Mucosa of stomach (tissue), 1 donor: ENCODE data around the gene ZSWIM6.

ENCODE experiments used
- H3K27me3 ChIP-seq: one replicate; pipeline ENCODE4 v1.7.0; 2013; ENCODE audit warnings: mild to moderate bottlenecking, low read length; ENCODE audit not compliant: control insufficient read depth, insufficient read depth
- H3K36me3 ChIP-seq: one replicate; pipeline ENCODE4 v1.7.0; 2013; ENCODE audit warnings: low read length; ENCODE audit not compliant: control insufficient read depth, insufficient read depth
- H3K4me1 ChIP-seq: one replicate; pipeline ENCODE4 v1.7.0; 2013; ENCODE audit warnings: mild to moderate bottlenecking, low read length; ENCODE audit not compliant: control insufficient read depth, insufficient read depth
- H3K4me3 ChIP-seq: one replicate; pipeline ENCODE4 v1.7.0; 2013; ENCODE audit warnings: low read length
- H3K9ac ChIP-seq: one replicate; pipeline ENCODE4 v1.7.0; 2013; ENCODE audit warnings: mild to moderate bottlenecking, low read length, moderate library complexity
- H3K9me3 ChIP-seq: one replicate; pipeline ENCODE4 v1.7.0; 2013; ENCODE audit warnings: mild to moderate bottlenecking, low read length, moderate library complexity; ENCODE audit not compliant: control insufficient read depth
- donor health status: Pancreatic carcinoma.

Gene ZSWIM6

DNA sequence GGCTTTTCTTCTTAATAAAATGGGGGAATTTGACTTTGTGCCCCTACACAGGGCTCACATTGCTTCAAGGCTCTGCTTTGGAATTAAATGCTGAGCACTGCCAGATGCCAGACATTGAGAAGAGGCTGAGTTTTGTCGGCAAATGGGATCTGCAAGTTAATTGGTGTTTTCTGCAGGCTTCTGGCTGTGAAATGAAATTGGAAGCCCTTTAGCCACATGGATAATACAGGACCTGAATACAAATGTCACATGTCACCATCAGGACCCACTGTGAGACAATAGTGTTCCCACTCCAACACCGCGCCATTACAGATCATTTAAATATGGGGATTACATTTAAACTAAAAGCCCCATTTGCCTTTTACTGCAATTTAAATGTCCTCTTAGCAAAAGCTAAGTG lies 164.4 kb downstream of the ZSWIM6 start:
- Histone ChIP-seq H3K4me1 (peaks cover 21% of the 10 kb centered on the region), H3K9ac (no peak overlapping the region), H3K4me3 (no peak overlapping the region), H3K9me3 (no peaks in the 10 kb centered on the region), H3K27me3 (no peaks in the 10 kb centered on the region), H3K36me3 (no peaks in the 10 kb centered on the region)

DNA sequence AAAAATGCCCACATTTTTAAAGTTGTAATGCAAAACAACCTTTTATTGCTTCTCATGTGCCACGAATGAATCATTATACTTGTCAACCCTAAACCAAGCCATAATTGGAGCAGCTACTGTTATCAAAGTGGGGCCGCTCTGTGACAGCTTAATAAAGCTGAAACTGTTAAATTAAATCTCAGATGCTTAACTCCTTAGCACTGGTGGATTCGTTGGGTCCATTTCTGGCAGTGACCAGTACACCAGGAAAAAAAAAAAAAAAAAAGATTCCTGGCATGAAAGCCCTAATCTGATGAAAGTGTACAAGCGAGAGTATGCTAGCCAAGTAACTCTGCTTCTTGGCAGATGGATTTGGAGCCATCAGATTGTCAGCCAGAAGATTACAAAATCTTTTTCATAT lies 164.8 kb downstream of the ZSWIM6 start:
- H3K4me3 ChIP-seq = no peak overlapping the region
- no peaks in the 10 kb centered on the region for H3K9me3 ChIP-seq
- peaks cover 21% of the 10 kb centered on the region for H3K4me1 ChIP-seq
- H3K27me3 ChIP-seq = no peaks in the 10 kb centered on the region
- H3K9ac ChIP-seq = no peak overlapping the region
- no peaks in the 10 kb centered on the region for H3K36me3 ChIP-seq

GRCh38 chr5:61498121-61498520 lies 166.1 kb downstream of the ZSWIM6 start:
- H3K36me3 ChIP-seq = no peaks in the 10 kb centered on the region
- no peak overlapping the region for H3K9ac ChIP-seq
- H3K27me3 ChIP-seq = no peaks in the 10 kb centered on the region
- H3K4me1 ChIP-seq = peaks cover 17% of the 10 kb centered on the region
- no peaks in the 10 kb centered on the region for H3K9me3 ChIP-seq
- no peak overlapping the region for H3K4me3 ChIP-seq

- no peaks in the 10 kb centered on the region for H3K27me3 ChIP-seq
- H3K9me3 ChIP-seq = no peaks in the 10 kb centered on the region
- no peaks in the 10 kb centered on the region for H3K36me3 ChIP-seq
- peaks cover 12% of the 10 kb centered on the region for H3K4me1 ChIP-seq
- no peak overlapping the region for H3K9ac ChIP-seq
- H3K4me3 ChIP-seq = no peak overlapping the region
Measured at GRCh38 chr5:61501971-61502370, 169.9 kb downstream of the ZSWIM6 start.

- H3K4me3 ChIP-seq = no peak overlapping the region
Measured at GRCh38 chr5:61504143-61504770, 172.2 kb downstream of the ZSWIM6 start.

GRCh38 chr5:61505281-61505680 lies 173.2 kb downstream of the ZSWIM6 start:
- Histone ChIP-seq H3K9ac (no peak overlapping the region), H3K36me3 (no peaks in the 10 kb centered on the region), H3K4me1 (no peaks in the 10 kb centered on the region), H3K4me3 (no peak overlapping the region), H3K9me3 (no peaks in the 10 kb centered on the region), H3K27me3 (no peaks in the 10 kb centered on the region)

More at GRCh38 chr5:61504143-61504770, 172.2 kb downstream of the ZSWIM6 start:
- no peaks in the 10 kb centered on the region for H3K4me1 ChIP-seq
- H3K9me3 ChIP-seq = no peaks in the 10 kb centered on the region
- H3K27me3 ChIP-seq = no peaks in the 10 kb centered on the region
- no peak overlapping the region for H3K9ac ChIP-seq
- H3K36me3 ChIP-seq = no peaks in the 10 kb centered on the region

GRCh38 chr5:61507232-61507631 lies 175.2 kb downstream of the ZSWIM6 start:
- Histone ChIP-seq H3K27me3 (no peaks in the 10 kb centered on the region), H3K4me3 (no peak overlapping the region), H3K36me3 (no peaks in the 10 kb centered on the region), H3K4me1 (no peaks in the 10 kb centered on the region), H3K9me3 (no peaks in the 10 kb centered on the region), H3K9ac (no peak overlapping the region)

- H3K4me3 ChIP-seq = no peak overlapping the region
- no peaks in the 10 kb centered on the region for H3K27me3 ChIP-seq
- H3K36me3 ChIP-seq = no peaks in the 10 kb centered on the region
Measured at GRCh38 chr5:61516946-61517345, 184.9 kb downstream of the ZSWIM6 start.

GRCh38 chr5:61519728-61520277 lies 187.7 kb downstream of the ZSWIM6 start:
- H3K4me3 ChIP-seq = no peak overlapping the region
- no peaks in the 10 kb centered on the region for H3K4me1 ChIP-seq
- no peaks in the 10 kb centered on the region for H3K27me3 ChIP-seq
- no peak overlapping the region for H3K9ac ChIP-seq
- H3K36me3 ChIP-seq = no peaks in the 10 kb centered on the region
- H3K9me3 ChIP-seq = no peaks in the 10 kb centered on the region

More at GRCh38 chr5:61516946-61517345, 184.9 kb downstream of the ZSWIM6 start:
- H3K9me3 ChIP-seq = no peaks in the 10 kb centered on the region
- no peaks in the 10 kb centered on the region for H3K4me1 ChIP-seq
- H3K9ac ChIP-seq = no peak overlapping the region

DNA sequence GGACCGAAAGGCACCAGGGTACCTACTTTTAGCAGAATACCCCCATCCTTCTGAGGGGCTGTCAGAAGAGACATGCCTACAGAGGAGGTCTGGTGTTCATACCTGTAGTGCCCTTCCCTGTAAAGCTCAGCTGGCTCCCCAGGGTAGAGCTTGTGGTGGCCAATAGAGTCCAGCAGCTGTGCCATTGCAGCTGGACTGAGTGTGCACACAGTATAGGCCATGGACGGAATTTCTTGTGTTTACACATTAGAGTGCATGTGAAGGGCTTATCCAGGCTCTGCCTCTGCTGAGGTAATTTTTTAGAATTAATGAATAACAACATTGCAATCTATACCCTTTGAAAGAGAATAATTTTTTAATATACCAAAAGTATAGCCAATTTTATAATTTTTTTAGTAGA lies 191.0 kb downstream of the ZSWIM6 start:
- Histone ChIP-seq H3K36me3 (no peaks in the 10 kb centered on the region), H3K9me3 (no peaks in the 10 kb centered on the region), H3K9ac (no peak overlapping the region), H3K4me1 (peaks cover 8% of the 10 kb centered on the region), H3K27me3 (no peaks in the 10 kb centered on the region), H3K4me3 (no peak overlapping the region)

DNA sequence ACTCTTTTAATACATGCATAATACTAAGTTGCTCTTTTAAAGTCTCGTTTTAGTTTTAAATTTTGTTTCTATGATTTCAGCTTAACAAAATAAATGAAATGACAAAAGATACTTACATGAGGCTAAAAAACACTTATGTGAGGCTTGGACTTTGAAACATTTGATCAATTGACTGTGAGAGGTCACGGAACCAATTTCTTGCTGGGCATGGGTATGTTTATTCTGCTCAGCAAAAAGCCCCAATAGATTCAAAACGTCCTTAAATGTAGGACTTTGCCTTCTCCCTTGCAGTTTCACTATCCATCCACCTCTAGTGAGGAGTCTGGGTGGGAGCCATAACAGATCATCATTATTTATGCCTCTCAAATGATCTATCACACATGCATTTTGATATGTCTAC lies 191.9 kb downstream of the ZSWIM6 start:
- Histone ChIP-seq H3K4me3 (no peak overlapping the region), H3K4me1 (peaks cover 8% of the 10 kb centered on the region), H3K36me3 (no peaks in the 10 kb centered on the region), H3K9me3 (no peaks in the 10 kb centered on the region), H3K27me3 (no peaks in the 10 kb centered on the region), H3K9ac (no peak overlapping the region)

DNA sequence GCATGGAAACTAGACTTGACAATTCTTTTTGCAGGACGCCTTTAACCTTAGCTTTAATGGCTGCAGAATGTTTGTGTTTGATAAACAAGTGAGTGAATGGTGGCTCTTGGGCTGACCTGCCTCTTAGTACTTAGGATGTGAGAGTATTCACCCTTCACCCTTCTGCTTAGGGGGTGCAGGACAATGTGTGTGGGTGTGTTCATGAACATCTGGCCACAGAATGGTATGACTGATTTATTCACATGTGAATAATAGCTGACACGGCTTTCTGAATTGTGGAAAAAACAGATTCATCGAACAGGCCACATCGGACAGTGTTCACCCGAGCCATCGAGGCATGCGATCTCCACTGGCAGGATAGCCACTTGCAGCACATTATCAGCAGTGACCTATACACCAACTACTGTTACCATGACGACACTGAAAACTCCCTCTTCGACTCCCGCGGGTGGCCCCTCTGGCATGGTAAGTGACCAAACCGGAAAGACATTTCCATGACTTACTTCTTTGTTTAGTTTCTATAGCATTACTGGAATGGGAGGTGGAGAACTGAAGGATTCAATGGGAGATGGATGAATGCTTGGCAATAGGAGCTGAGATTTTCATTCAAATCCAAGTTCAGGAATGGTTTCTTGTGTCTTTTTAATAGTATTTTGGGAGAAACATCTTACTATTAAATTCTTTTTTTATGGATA lies 193.6 kb downstream of the ZSWIM6 start:
- Histone ChIP-seq H3K4me1 (peaks cover 8% of the 10 kb centered on the region), H3K4me3 (no peak overlapping the region), H3K9ac (no peak overlapping the region), H3K9me3 (no peaks in the 10 kb centered on the region), H3K36me3 (no peaks in the 10 kb centered on the region), H3K27me3 (no peaks in the 10 kb centered on the region)
